ENCODE results near the gene ZC3H7A. TPM values are rescaled to one million over a fixed set of nuclear protein-coding genes. Genes with fewer than 3 reads are reported as not detected.

ZC3H7A gene
- total and polyA plus RNA-seq, 8 donors, result 16.1 to 110 (median 53.4) TPM

- Histone ChIP-seq H3K4me3 (no peak overlapping the region), H3K36me3 (peaks cover 46 to 96% (median 94%) of the 10 kb centered on the region in 4 donors), H3K4me1 (peaks cover 19 to 40% (median 27%) of the 10 kb centered on the region in 4 donors), H3K27me3 (no peaks in the 10 kb centered on the region), H3K27ac (peak overlapping the region; percentile 57 to 77 (median 73)), H3K9me3 (no peaks in the 10 kb centered on the region)
- TF ChIP-seq POLR2AphosphoS5 (IDR thresholded peaks at IDR 0.05), result peak in 2 of 3 donors; percentile 43 to 55
- no peak for TF ChIP-seq POLR2A (IDR thresholded peaks at IDR 0.05)
- TF ChIP-seq EP300 (IDR thresholded peaks at IDR 0.05), result no peak
- WGBS, 5 donors, result 36 to 63% (median 45%) methylated on average over 9 of the region's 9 CpGs
- peak; percentile 89 to 90 for DNase-seq
- intact Hi-C loops (cut with DNase I; ENCODE audit: low total_unique reads), result no loop called here
Measured at GRCh38 chr16:11759163-11759834, 37.8 kb downstream of the ZC3H7A start.

GRCh38 chr16:11757671-11758545, 39.1 kb downstream of the ZC3H7A start:
- Histone ChIP-seq H3K27me3 (no peaks in the 10 kb centered on the region), H3K4me1 (peaks cover 19 to 46% (median 35%) of the 10 kb centered on the region in 4 donors), H3K9me3 (no peaks in the 10 kb centered on the region), H3K27ac (peak overlapping the region; percentile 57 to 77 (median 73)), H3K36me3 (peaks cover 44 to 96% (median 95%) of the 10 kb centered on the region in 4 donors), H3K4me3 (no peak overlapping the region)
- TF ChIP-seq POLR2A (IDR thresholded peaks at IDR 0.05) (no peak), EP300 (IDR thresholded peaks at IDR 0.05) (no peak), POLR2AphosphoS5 (IDR thresholded peaks at IDR 0.05) (peak in 2 of 3 donors; percentile 40 to 51)
- peak in 1 of 2 donors; percentile 76 for DNase-seq
- WGBS, 5 donors, result 25 to 42% (median 36%) methylated on average over 10 of the region's 10 CpGs
- intact Hi-C loops (cut with DNase I; ENCODE audit: low total_unique reads), result no loop called here

DNA sequence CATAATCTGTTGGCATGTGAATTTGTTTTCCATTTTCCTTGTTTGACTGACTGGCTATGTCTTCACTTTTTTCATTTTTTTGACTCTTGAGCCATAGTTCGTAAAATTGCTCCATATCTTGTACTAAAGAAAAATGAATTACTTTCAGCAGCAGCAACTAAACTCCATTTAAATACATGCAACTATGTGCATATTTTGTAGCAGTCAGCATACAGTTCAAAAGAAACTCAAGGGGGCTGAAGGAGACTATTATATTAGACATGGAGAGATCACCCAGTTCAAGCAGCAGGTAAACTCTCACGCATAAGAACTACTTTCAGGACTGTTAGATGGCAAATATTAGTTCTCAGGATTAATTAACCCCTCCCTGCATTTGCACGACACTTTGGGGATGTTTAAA, 40.8 kb downstream of the ZC3H7A start:
- intact Hi-C loops (cut with DNase I; ENCODE audit: low total_unique reads), result no loop called here
- H3K27ac ChIP-seq, result no peak overlapping the region
- 57 to 82% (median 73%) methylated on average over 3 of the region's 3 CpGs for WGBS, 5 donors
- TF ChIP-seq POLR2A (IDR thresholded peaks at IDR 0.05) (no peak), POLR2AphosphoS5 (IDR thresholded peaks at IDR 0.05) (no peak), EP300 (IDR thresholded peaks at IDR 0.05) (no peak)
- DNase-seq, result no peak
- no peaks in the 10 kb centered on the region for H3K9me3 ChIP-seq
- H3K4me3 ChIP-seq, result no peak overlapping the region
- H3K27me3 ChIP-seq, result no peaks in the 10 kb centered on the region
- peaks cover 48 to 96% (median 95%) of the 10 kb centered on the region in 4 donors for H3K36me3 ChIP-seq
- H3K4me1 ChIP-seq, result peaks cover 19 to 47% (median 36%) of the 10 kb centered on the region in 4 donors

GRCh38 chr16:11755022-11755760, 41.9 kb downstream of the ZC3H7A start:
- Histone ChIP-seq H3K4me1 (peaks cover 19 to 45% (median 36%) of the 10 kb centered on the region in 4 donors), H3K4me3 (no peak overlapping the region), H3K36me3 (peaks cover 48 to 96% (median 95%) of the 10 kb centered on the region in 4 donors), H3K9me3 (no peaks in the 10 kb centered on the region), H3K27me3 (no peaks in the 10 kb centered on the region), H3K27ac (peak overlapping the region in 1 of 5 donors; percentile 16)
- intact Hi-C loops (cut with DNase I; ENCODE audit: low total_unique reads), result no loop called here
- 88 to 95% (median 93%) methylated on average over 13 of the region's 13 CpGs for WGBS, 5 donors
- TF ChIP-seq, protein P1, sequence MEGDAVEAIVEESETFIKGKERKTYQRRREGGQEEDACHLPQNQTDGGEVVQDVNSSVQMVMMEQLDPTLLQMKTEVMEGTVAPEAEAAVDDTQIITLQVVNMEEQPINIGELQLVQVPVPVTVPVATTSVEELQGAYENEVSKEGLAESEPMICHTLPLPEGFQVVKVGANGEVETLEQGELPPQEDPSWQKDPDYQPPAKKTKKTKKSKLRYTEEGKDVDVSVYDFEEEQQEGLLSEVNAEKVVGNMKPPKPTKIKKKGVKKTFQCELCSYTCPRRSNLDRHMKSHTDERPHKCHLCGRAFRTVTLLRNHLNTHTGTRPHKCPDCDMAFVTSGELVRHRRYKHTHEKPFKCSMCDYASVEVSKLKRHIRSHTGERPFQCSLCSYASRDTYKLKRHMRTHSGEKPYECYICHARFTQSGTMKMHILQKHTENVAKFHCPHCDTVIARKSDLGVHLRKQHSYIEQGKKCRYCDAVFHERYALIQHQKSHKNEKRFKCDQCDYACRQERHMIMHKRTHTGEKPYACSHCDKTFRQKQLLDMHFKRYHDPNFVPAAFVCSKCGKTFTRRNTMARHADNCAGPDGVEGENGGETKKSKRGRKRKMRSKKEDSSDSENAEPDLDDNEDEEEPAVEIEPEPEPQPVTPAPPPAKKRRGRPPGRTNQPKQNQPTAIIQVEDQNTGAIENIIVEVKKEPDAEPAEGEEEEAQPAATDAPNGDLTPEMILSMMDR (IDR thresholded peaks at IDR 0.05), result no peak
- TF ChIP-seq POLR2A (IDR thresholded peaks at IDR 0.05) (no peak), EP300 (IDR thresholded peaks at IDR 0.05) (no peak), POLR2AphosphoS5 (IDR thresholded peaks at IDR 0.05) (no peak)
- DNase-seq, result no peak

- no peak overlapping the region for H3K4me3 ChIP-seq
- peaks cover 4 to 30% (median 22%) of the 10 kb centered on the region in 4 donors for H3K4me1 ChIP-seq
- no peaks in the 10 kb centered on the region for H3K9me3 ChIP-seq
- no peaks in the 10 kb centered on the region for H3K27me3 ChIP-seq
- H3K27ac ChIP-seq, result peak overlapping the region in 2 of 5 donors; percentile 17 to 23
- intact Hi-C loops (cut with DNase I; ENCODE audit: low total_unique reads), result no loop called here
- 52 to 77% (median 68%) methylated on average over 3 of the region's 3 CpGs for WGBS, 5 donors
- DNase-seq, result no peak
- H3K36me3 ChIP-seq, result peaks cover 48 to 100% (median 95%) of the 10 kb centered on the region in 4 donors
- no peak for TF ChIP-seq EP300 (IDR thresholded peaks at IDR 0.05)
Measured at GRCh38 chr16:11752856-11753255, 44.2 kb downstream of the ZC3H7A start.

Data from stomach (tissue), 9 donors.